GM10847 (cell line): ENCODE results near the gene CALML5.

Source experiments
- POLR2A ChIP-seq: IDR thresholded peaks from 2 replicates; pipeline ENCODE4 v1.6.1; 2011; ENCODE audit not compliant: insufficient read length; ENCODE audit errors: extremely low read depth

The CALML5 gene

GRCh38 chr10:5490032-5490431, 9.3 kb downstream of the CALML5 start:
- TF ChIP-seq POLR2A, result no peak

GRCh38 chr10:5488272-5489161, 10.9 kb downstream of the CALML5 start:
- TF ChIP-seq POLR2A, result no peak

DNA sequence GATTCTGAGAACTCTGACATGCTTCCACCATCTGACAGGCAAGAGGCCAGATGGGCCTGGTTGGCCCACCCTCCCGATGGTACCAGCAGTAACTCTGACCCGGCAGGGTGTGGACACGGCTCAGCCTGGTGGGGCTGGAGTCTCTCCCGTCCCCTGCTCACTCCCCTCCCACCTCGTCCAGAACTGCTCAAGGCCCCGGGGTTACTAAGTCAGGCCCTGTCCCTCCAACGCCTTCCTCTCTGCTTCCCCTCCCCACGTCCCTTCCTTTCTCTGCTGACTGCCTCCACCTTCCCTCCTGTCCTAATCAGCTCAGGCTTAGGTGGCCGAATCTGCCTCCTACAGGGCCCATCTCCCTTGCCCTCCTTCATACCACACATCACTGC, 12.5 kb downstream of the CALML5 start:
- TF ChIP-seq POLR2A, result no peak

DNA sequence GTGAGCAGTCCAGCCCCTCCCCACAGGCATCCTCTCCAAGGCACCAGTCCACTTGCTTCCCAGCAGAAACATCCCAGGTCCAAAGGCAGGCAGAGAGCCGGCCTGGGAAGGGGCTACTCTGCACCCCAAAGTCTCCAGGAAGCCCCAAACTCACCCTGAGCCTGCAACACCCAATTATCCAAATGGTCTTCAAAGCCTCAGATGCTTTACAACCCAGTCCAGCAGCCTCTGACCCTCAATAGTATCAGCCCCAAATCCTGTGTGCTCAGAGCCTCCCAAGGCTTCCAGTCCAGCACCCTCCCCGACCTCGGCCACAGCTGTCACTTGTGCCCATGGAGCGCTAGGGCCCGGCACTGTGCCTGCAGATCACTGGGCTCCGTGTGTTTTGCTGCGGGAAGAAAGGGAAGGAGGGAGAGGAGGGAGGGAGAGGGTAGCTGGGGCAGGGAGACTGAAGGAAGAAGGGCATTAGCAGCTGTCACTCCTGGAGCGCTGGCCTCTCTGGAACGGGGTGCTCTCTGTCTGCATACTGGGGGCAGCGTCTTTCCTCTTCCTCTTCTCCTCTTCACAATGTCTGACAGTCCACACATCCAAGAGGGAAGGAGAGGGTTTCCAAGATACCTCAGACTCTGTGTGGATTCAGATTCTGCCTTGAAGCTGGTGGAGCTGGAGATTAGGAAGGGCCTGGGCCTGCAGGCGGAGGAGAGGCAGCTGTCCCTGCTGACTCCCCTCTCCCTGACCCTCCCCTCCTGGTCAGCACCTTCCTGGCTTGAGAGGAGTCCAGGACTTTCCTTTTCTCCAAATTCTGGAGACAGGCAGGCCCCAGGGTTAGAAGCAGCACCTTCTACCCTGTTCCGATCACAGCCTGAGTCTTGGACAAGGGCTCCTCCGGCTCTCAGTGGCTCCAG, 13.2 kb downstream of the CALML5 start:
- TF ChIP-seq POLR2A, result no peak

- TF ChIP-seq POLR2A, result no peak
Measured at GRCh38 chr10:5485290-5485689, 14.1 kb downstream of the CALML5 start.

DNA sequence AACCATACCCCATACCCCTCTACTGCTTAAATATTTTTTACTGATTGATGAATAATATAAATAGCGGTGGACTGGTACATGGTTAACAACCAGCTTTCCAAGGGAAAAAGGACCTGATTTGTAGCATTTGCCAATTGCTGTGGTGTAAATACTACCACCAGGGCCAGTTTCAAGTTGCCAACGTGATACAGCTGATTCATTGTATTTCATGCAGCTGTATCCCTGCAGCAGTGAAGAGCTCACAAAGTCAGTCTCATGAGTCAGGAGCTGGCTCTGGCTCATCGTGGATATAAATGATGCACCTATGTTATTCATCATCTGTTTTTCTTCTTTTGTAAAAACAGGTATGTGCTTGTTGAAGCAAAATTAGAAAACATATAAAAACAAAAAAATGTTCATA, 15.2 kb downstream of the CALML5 start:
- no peak for TF ChIP-seq POLR2A

GRCh38 chr10:5482016-5482415, 17.4 kb downstream of the CALML5 start:
- no peak for TF ChIP-seq POLR2A

DNA sequence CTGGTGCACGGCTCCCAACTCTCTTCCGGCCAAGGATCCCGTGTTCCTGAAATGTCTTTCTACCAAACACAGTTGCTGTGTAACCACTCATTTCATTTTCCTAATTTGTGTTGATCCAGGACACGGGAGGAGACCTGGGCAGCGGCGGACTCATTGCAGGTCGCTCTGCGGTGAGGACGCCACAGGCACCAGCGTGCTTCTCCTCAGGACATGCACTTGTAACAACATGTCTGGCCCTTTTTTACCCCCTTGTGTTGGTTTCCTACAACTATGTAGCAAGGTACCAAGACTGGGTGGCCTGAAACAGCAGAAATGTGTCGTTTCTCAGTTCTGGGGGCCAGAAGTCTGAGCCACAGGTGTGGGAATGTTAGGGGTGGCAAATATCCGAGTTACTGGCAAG, 18.2 kb downstream of the CALML5 start:
- TF ChIP-seq POLR2A, result no peak

DNA sequence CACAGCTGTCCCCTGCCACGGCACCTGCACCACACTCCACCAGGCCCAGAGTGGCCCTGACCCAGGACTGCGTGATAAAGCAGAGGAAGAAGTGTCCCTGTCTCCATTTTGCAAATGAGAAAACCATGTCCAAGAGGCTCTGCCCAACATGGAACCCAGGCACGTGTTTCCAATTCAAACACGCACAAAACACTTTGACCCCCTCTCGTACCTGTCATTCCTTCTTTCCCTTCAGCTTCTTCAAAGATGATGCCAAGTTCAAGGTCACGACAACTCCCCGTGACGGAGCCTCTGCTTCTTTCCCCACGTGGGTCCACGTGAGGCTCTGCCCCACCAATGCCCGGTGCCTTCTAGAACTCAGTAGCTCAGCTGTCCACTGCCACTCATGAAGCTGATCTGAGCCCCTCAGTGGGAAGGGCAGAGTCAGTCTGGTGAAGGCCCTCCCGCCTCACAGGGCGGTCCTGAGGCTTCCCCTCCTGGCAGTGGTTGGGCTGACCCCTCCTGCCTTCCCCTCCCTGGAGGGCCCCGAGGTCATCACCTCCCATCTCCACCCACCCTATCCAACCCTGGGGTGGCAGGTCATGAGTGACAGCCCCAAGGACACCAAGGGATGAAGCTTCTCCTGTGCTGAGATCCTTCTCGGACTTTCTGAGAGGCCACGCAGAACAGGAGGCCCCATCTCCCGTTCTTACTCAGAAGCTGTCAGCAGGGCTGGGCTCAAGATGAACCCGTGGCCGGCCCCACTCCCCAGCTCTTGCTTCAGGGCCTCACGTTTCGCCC, 19.0 kb downstream of the CALML5 start:
- no peak for TF ChIP-seq POLR2A

DNA sequence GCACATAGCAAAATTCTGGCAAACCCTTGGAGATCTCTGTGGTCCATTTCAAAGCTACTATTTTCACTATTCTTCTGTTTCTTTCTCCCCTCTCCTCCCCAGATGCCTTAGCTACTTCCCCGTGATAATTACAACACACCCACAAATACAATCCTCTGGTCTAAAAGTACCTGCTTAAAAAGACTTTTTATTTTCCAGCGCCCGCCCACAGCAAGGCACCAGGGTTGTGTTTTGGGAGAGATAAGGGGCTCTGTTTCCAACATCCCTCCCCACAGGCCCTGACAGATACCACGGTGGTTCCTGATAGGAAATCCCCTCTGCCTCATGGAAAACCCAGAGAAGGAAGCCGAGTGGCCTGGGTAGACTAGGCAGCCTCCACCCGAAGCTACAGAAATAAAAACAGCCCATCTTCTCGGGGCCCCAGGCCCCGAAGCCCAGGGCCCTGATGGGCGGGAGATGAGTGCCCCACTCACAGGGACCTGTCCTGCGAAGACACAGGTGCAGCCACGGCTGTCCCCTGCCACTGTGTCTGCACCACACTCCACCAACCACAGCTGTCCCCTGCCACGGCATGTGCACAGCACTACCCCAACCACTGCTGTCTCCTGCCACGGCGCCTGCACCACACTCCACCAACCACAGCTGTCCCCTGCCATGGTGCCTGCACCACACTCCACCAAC, 19.7 kb downstream of the CALML5 start:
- TF ChIP-seq POLR2A, result no peak

- no peak for TF ChIP-seq POLR2A
Measured at GRCh38 chr10:5478694-5479305, 20.6 kb downstream of the CALML5 start.

GRCh38 chr10:5477948-5478693, 21.2 kb downstream of the CALML5 start:
- no peak for TF ChIP-seq POLR2A

DNA sequence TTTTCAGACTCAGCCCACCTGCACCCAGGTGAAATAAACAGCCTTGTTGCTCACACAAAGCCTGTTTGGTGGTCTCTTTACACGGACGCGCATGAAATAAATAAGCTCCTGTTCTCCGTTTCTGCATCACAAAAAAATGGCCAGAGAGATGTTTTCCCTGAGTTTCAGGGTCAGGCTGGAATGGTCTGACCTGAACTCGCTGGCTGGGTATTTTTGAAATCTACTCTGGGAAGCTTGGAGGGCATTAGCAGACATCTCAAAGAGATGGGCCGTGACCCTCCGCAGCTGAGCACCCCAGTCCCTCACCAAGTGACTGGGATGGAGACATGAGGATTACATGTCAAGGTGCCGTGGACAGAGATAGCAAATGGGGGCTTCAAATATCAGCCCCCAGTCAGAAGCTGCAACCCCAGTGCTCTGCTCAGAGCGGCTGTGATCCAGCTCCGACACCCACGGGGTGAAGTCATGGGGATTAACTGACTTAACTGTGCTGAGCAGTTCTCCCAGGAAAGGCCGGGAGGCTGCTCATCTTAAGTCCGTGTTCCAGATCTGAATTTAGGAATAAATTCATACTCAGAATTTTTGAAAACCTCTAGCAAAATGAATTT, 22.3 kb downstream of the CALML5 start:
- no peak for TF ChIP-seq POLR2A

DNA sequence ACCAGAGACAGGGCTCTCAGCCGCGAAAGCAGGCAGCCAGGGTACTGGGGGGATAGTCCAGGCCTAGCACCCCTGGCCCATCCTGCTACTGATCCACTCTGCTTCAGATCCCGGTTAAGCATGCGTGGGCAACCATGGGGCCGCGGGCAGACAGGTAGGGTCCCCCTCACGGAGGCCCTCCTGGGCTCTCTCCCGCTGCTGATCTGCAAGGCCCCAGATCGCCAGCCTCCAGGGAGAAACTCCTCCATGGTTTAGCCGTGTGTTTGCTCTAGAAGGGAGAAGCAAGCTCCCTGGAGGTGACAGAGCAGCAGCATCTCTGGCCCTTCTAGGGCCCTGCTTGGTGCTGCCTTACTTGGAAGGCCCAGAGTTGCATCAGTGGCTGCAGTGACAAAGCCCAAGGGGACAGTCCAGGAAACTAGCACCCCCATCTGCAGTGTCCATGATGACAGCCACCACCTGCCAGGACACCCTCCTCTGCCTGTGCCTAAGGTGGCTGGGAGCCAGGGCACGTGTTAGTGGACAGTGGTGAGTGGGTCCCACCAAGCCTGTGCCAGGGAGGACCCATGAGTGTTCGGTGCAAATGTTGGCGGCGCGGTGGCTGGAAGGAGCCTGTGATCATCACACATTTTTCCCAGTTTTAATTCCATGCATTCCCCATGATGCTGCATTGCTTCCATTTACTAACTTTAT, 29.2 kb downstream of the CALML5 start:
- no peak for TF ChIP-seq POLR2A
